Body of pancreas (tissue), 4 donors: ENCODE results near the gene VPS37B.

Experiments
- POLR2A ChIP-seq, 3 donors: fragments of 450-650 bp; IDR thresholded peaks; one replicate each; pipeline ENCODE4 v1.6.1; 2016; ENCODE audit warnings: antibody characterized with exemption in 3 of 3, mild to moderate bottlenecking in 2 of 3
- TF ChIP-seq, protein P1 (sequence below), 7 experiments: fragments of 450-650 bp in 4 of 7; fragments of 200-600 bp in 3 of 7; sonication (generic) in 3 of 7; IDR thresholded peaks; one replicate each; pipeline ENCODE4 v1.5.1; 2016 to 2019; ENCODE audit warnings: antibody characterized with exemption in 7 of 7

DNA sequence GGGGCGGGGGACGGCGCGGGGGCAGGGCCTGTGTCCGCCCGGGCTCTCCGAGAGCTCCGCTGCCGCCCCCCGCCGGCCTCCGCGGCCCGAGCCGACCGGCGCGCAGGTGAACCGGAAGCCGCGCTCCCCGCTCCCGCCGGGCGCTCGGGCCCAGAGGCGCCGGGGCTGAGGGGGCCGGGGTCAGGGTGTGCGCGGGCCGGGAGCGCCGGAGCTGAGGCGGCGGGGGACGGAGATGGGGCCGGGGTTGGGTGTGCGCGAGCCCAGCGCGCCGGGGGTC, 60.2 kb downstream of the VPS37B start:
- no peak for TF ChIP-seq POLR2A (IDR thresholded peaks at IDR 0.05)
- TF ChIP-seq, protein P1, sequence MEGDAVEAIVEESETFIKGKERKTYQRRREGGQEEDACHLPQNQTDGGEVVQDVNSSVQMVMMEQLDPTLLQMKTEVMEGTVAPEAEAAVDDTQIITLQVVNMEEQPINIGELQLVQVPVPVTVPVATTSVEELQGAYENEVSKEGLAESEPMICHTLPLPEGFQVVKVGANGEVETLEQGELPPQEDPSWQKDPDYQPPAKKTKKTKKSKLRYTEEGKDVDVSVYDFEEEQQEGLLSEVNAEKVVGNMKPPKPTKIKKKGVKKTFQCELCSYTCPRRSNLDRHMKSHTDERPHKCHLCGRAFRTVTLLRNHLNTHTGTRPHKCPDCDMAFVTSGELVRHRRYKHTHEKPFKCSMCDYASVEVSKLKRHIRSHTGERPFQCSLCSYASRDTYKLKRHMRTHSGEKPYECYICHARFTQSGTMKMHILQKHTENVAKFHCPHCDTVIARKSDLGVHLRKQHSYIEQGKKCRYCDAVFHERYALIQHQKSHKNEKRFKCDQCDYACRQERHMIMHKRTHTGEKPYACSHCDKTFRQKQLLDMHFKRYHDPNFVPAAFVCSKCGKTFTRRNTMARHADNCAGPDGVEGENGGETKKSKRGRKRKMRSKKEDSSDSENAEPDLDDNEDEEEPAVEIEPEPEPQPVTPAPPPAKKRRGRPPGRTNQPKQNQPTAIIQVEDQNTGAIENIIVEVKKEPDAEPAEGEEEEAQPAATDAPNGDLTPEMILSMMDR (IDR thresholded peaks at IDR 0.05): peak in 1 of 7 experiments; percentile 8
